Islet precursor cell (in vitro differentiated cells): Measurements from ENCODE around the gene PDE4D.

Experiments
- DNase-seq: peaks from one replicate; pipeline ENCODE4 v3.0.0-alpha.2; 2018

PDE4D gene

DNA sequence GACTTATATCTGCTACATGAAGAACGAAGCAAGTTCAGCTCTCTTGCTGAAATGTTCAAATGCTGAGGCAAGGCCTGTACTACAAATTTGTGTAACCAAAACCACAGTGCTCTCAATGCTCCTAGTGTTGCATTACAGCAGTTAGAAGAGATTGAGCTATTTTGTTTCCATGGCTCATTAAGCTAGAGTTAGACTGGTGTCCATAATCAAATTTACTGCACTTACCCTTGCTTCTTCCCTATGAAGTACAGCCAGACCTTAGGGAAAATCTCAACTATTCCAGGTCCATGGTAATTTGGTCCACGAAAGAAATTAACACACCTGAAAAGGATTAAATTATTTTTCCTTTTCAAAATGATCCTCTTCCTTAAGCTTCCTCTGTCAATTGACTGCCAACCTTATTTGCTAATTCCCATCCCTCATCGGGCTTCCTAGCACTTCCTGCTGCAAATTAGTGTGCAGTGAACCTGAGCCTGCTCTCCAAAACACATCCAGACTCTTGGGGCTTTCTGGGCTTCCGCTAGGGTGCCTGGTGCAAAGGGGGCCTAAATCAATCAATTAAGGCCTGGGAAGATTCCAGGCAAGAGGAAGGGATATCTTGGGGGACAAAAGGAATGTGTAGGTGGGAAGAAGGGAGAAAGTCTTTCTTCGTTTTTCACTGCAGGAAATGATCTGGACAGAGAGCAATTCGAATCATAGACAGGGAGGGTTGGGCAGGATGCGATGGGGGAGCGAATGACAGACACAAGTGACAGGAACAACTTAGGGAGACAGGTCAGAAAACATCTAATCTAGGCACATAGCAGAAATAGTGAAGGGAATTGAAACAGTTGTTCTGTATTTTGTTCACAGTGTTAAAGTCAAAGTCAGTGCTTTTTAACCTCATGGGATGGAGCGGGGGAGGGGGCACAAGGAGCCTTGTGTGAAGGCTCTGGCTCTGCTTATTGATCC lies 768.2 kb downstream of the PDE4D start:
- peak; percentile 79 for DNase-seq

- DNase-seq: no peak
Measured at GRCh38 chr5:59123595-59124561, 769.6 kb downstream of the PDE4D start.

GRCh38 chr5:59119480-59119879 lies 774.0 kb downstream of the PDE4D start:
- DNase-seq: no peak

DNA sequence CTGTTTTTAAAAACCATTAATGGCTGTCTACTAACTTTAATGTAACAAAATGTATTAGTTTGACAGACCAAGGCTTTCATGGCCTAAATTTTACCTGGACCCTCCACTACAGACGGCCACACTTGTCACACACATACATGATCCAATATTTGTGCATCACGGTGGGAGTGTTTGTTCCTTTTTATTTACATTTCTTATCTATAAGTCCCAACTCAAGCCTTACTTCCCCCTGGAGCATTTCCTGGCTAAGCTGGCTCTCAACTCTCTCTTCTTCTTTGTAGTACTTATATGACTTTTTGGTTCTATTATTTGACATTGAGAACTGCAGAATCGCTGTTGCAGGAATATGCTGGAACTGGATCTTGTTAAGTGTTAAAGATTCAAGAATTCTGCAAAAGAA lies 776.2 kb downstream of the PDE4D start:
- no peak for DNase-seq

DNA sequence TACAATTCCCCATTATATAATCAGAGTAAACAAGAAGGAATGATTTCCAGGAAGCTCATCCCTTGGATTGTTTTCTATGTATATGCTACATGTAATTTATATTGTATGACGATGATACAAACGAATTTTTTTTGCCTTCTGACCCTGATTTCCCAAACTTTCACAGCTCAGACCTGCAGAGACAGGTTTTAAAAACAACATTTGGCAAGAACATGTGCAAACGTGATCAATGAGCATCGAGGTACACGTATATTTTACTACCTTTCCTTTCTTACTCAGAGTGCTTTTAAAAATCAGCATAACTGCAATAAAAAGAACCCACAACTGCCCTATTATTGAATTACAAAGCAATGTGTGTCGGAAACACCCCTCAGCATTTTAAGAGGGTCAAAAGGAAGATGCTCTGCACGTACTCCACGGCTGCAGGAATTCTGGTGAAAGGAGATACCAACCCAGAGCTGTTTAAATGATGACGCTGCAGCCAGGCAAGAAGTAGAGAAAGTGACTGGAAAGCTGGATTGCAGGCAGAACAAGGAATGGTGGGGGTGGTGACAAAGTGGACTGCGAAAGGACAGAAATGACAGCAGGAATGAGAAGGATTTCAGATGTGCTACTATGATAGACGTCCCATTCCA lies 777.2 kb downstream of the PDE4D start:
- DNase-seq: peak; percentile 87

- no peak for DNase-seq
Measured at GRCh38 chr5:59115345-59115744, 778.2 kb downstream of the PDE4D start.

DNA sequence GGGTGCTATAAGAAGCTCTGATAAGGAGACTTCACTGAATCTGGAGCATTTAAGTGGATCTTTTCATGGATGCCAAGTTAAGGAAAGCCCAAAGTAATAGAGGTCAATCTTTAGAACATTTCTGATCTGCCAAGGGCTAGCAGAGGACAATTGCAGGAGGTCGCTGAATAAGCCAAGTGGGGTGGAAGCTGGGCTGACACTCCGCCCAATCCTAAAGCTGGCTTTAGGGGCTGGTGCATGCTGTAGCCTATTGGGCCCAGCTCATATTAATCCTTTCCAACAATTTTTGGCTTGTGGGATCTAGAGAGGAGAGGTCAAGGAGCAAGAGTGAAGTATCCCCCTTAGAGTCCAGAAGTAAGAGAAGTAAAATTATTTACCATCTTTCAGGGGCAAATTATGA lies 784.1 kb downstream of the PDE4D start:
- no peak for DNase-seq

GRCh38 chr5:59107692-59108091 lies 785.8 kb downstream of the PDE4D start:
- no peak for DNase-seq

DNA sequence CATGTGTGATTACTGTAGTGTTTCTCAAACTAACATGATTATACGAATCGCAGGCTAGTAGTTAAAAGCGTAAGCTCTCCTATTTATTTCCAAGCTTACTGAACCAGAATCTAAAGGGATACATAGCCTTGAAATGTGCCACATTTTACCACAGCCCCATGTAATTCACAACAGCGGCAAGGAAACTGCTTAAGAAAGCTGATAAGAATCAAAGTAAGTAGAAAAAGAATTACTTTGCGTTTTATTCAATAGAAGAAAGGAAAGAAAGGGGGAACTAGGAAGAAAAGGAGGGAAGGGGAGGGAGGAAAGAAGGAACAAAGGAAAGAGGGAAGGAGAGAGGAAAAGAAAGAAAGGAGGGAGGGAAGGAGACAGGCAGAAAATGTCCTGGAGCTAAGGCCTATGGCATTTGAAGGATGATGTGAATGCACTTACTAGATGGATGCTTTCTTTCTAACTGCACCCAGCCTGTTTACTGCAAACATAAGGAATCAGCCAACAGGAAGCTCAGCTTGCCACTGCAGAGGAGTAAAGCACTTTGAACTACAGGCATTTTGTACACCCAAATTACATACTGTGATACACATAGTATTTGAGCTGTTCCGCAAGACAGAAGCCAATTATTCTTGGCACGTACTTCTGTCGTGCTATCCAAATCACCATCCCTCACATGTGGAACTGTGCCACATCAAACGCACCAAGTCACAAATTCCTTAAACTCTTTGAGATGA lies 789.0 kb downstream of the PDE4D start:
- peak; percentile 90 for DNase-seq

- DNase-seq: no peak
Measured at GRCh38 chr5:59103303-59103702, 790.2 kb downstream of the PDE4D start.

DNA sequence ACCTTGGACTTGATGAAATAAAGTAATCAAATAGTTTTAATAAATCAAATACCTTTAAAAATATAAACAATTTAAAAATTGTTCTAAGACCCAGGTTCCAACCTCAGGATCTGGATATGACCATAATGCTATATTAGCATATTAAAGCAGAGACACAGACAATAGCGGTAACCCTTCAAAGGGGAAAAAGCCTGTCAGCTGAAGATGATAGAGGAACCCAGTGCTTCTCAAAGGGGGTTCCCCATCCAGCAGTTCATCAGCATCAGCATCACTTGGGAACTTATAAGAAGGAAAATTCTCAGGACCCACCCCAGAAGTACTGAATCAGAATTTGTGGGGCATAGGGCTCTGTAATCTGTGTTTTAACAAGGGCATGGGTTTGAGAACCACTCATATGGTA lies 791.1 kb downstream of the PDE4D start:
- no peak for DNase-seq

GRCh38 chr5:59100875-59101274 lies 792.7 kb downstream of the PDE4D start:
- no peak for DNase-seq

DNA sequence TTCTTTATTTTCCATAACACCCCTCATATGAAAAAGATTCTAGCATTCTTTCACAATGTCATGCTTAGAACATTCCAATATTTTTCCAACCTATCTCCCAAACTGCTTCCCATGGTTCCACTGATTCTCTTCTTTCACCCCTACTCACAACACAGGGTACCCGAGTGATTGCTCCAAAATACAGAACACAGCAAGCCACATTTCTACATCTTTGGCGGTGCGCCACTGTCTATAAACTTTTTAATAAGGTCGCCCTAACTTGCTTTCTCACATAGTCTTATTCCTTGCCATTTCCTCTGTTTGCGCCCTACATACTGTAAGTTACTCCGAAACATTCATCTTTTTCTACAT lies 793.6 kb downstream of the PDE4D start:
- no peak for DNase-seq

GRCh38 chr5:59099270-59099994 lies 794.1 kb downstream of the PDE4D start:
- DNase-seq: no peak

- no peak for DNase-seq
Measured at GRCh38 chr5:59098743-59099142, 794.8 kb downstream of the PDE4D start.

- no peak for DNase-seq
Measured at GRCh38 chr5:59097712-59098111, 795.8 kb downstream of the PDE4D start.

DNA sequence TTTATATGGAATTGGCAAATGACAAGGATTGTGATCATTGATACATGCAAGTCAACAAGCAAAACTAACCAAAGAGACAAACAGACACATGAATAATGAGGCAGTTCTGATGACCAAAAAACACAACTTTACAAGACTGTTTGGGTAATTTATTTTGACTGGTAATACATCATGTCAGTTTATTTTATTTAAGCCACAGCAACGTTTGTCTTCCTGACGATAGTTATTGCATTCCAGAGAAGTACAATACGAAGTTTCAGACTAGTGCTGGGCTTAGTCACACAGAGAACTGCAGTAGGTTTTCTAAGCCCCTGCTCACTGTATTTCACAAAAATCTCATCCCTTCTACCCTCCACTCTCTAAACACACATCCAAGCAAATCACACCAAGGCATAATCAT lies 796.4 kb downstream of the PDE4D start:
- DNase-seq: no peak

DNA sequence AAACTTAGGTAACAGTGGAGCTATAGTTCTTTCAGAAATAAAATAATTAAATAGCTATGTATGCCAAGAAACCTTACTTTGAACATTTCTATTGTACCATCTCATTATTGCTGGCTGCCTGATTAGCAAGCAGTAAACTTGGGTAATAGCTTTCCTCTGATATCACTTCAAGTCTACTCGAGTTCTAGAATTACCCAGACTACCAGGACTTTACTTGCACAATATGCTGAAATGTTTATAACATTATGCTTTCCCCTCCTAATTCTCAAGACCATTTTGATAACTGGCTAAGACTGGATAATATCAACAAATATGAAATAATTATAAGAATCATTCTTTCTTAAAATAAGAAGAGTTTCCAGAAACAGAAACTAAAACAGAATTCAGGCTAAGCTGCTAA lies 798.0 kb downstream of the PDE4D start:
- no peak for DNase-seq

GRCh38 chr5:59094864-59095263 lies 798.7 kb downstream of the PDE4D start:
- DNase-seq: no peak

GRCh38 chr5:59093329-59093728 lies 800.2 kb downstream of the PDE4D start:
- DNase-seq: no peak

DNA sequence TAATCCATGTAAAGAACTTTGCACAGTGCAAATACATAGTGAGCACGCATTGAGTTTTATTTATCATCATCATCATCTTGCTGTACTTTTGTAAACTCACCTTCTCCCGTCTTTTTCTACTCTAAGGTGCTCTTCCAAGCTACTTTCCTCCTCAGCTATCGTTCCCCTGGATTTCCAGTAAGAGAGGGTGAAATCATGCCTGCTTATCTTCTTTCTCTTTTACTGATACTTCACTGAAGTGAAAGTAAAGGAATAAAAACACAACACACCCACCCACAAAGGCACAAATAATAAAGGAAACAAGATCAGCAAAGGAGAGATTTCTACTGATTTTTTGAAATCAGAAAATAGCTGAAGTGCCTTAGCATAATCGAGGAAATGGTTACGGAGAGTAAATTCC lies 800.8 kb downstream of the PDE4D start:
- DNase-seq: no peak

GRCh38 chr5:59091965-59092364 lies 801.6 kb downstream of the PDE4D start:
- no peak for DNase-seq
